BE2C (cell line): ENCODE measurements around the gene DPM3.
"Not testable (repeated sequence)": the region's sequence is repeated elsewhere in the genome, so short reads cannot be mapped to it uniquely, and the experiment has no call there.

Source experiments
- DNase-seq: peaks from one replicate; pipeline ENCODE4 v3.0.0-alpha.2; 2020
- H3K27me3 ChIP-seq: fragments of 250-450 bp; sonication (Bioruptor Pico); 2 replicates; pipeline ENCODE4 v1.5.1; 2020; ENCODE audit warnings: mild to moderate bottlenecking
- H3K36me3 ChIP-seq: fragments of 250-450 bp; sonication (Bioruptor Pico); 2 replicates; pipeline ENCODE4 v1.5.1; 2020; ENCODE audit warnings: mild to moderate bottlenecking
- H3K4me1 ChIP-seq: fragments of 250-450 bp; sonication (Bioruptor Pico); 2 replicates; pipeline ENCODE4 v1.5.1; 2020
- H3K4me3 ChIP-seq: 2 replicates; pipeline ENCODE4 v1.5.1; 2011; ENCODE audit warnings: low read depth, low read length
- H3K9me3 ChIP-seq: fragments of 250-450 bp; sonication (Bioruptor Pico); 2 replicates; pipeline ENCODE4 v1.5.1; 2020
- TF ChIP-seq, protein P1 (sequence below): IDR thresholded peaks from 2 replicates; pipeline ENCODE4 v1.5.1; 2012; ENCODE audit warnings: mild to moderate bottlenecking, low read depth, low read length

DPM3 gene

GRCh38 chr1:155168456-155169210, 28.3 kb upstream of the DPM3 start:
- H3K4me3 ChIP-seq = no peak overlapping the region
- TF ChIP-seq, protein P1, sequence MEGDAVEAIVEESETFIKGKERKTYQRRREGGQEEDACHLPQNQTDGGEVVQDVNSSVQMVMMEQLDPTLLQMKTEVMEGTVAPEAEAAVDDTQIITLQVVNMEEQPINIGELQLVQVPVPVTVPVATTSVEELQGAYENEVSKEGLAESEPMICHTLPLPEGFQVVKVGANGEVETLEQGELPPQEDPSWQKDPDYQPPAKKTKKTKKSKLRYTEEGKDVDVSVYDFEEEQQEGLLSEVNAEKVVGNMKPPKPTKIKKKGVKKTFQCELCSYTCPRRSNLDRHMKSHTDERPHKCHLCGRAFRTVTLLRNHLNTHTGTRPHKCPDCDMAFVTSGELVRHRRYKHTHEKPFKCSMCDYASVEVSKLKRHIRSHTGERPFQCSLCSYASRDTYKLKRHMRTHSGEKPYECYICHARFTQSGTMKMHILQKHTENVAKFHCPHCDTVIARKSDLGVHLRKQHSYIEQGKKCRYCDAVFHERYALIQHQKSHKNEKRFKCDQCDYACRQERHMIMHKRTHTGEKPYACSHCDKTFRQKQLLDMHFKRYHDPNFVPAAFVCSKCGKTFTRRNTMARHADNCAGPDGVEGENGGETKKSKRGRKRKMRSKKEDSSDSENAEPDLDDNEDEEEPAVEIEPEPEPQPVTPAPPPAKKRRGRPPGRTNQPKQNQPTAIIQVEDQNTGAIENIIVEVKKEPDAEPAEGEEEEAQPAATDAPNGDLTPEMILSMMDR = no peak
- peaks cover 2% of the 10 kb centered on the region for H3K4me1 ChIP-seq
- no peaks in the 10 kb centered on the region for H3K36me3 ChIP-seq
- H3K27me3 ChIP-seq = no peaks in the 10 kb centered on the region
- DNase-seq = no peak
- H3K9me3 ChIP-seq = no peaks in the 10 kb centered on the region

DNA sequence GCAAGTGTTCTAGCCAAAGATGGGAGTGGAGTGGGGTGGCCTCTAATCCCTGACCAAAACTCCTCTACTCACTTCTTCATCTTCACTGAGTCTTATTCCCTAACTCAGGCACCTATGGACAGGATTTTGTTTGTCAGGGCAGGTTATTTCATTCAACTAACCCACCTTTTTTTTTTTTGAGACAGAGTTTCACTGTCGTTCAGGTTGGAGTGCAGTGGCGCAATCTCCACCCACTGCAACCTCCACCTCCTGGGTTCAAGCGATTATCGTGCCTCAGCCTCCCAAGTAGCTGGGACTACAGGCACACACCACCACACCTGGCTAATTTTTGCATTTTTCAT, 27.7 kb upstream of the DPM3 start:
- not testable (repeated sequence) for H3K36me3 ChIP-seq, H3K27me3 ChIP-seq, H3K4me1 ChIP-seq, H3K9me3 ChIP-seq, DNase-seq, H3K4me3 ChIP-seq

- DNase-seq = peak; percentile 92
- H3K4me3 ChIP-seq = peak overlapping the region; percentile 42
- TF ChIP-seq, protein P1 = peak; percentile 95
- no peaks in the 10 kb centered on the region for H3K36me3 ChIP-seq
- H3K9me3 ChIP-seq = no peaks in the 10 kb centered on the region
- H3K27me3 ChIP-seq = no peaks in the 10 kb centered on the region
- peaks cover 2% of the 10 kb centered on the region for H3K4me1 ChIP-seq
Measured at GRCh38 chr1:155167166-155168104, 27.1 kb upstream of the DPM3 start.

DNA sequence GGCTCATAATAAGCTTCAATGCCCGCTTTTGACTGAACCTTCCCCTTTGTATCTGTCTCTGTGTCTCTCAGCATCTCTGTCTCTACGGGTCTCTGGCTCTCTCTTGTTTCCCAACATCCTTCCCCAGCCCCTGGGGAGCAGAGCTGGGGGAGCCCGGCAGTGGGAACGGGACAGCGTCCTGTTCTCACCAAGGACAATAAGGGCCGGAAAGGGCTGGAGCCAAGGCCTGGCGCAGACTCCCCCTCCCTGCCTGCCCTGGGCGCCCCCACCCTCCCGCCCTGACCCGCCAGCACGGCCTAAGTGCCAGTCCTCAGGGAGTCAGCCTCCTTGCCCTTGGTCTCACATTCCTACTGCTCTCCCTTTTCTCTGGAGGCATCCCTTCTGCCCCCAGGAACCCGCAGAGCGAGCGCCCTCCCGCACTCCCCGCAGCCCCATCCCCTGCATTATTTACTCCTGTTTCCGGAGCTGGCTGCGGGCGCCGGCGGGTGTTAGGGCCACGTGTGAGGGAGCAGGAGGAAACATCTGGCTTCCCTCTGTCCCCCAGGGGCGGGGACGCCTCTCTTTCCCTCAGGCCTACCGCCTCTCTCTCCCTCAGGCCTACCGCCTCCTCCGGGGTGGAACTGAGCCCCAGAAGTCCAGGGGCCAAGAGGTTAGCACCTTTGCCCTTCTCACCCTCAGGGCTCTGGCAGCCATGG, 26.3 kb upstream of the DPM3 start:
- TF ChIP-seq, protein P1 = no peak
- H3K4me3 ChIP-seq = peak overlapping the region; percentile 42
- peak; percentile 61 for DNase-seq

GRCh38 chr1:155166051-155166470, 25.7 kb upstream of the DPM3 start:
- TF ChIP-seq, protein P1 = no peak
- Histone ChIP-seq H3K36me3 (no peaks in the 10 kb centered on the region), H3K4me3 (peak overlapping the region; percentile 42), H3K27me3 (no peaks in the 10 kb centered on the region), H3K9me3 (no peaks in the 10 kb centered on the region), H3K4me1 (peaks cover 2% of the 10 kb centered on the region)
- DNase-seq = no peak

More for the DNA sequence above, 26.3 kb upstream of the DPM3 start:
- no peaks in the 10 kb centered on the region for H3K36me3 ChIP-seq
- H3K27me3 ChIP-seq = no peaks in the 10 kb centered on the region
- H3K9me3 ChIP-seq = no peaks in the 10 kb centered on the region
- peaks cover 2% of the 10 kb centered on the region for H3K4me1 ChIP-seq

GRCh38 chr1:155164625-155165024, 24.3 kb upstream of the DPM3 start:
- H3K4me3 ChIP-seq, H3K27me3 ChIP-seq, H3K9me3 ChIP-seq, H3K4me1 ChIP-seq, DNase-seq, H3K36me3 ChIP-seq: not testable (repeated sequence)

DNA sequence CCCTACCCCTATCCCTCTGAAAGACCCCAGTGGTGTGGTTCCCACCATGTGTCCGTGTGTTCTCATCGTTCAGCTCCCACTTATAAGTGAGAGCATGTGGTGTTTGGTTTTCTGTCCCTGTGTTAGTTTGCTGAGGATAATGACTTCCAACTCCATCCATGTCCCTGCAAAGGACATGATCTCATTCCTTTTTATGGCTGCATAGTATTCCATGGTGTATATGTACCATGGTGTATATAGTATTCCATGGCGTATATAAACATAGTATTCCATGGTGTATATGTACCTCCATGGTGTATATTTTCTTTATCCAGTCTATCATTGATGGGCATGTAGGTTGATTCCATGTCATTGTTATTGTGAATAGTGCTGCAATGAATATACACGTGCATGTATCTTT, 23.5 kb upstream of the DPM3 start:
- H3K27me3 ChIP-seq, H3K4me1 ChIP-seq, H3K9me3 ChIP-seq, H3K36me3 ChIP-seq, H3K4me3 ChIP-seq, DNase-seq: not testable (repeated sequence)

DNA sequence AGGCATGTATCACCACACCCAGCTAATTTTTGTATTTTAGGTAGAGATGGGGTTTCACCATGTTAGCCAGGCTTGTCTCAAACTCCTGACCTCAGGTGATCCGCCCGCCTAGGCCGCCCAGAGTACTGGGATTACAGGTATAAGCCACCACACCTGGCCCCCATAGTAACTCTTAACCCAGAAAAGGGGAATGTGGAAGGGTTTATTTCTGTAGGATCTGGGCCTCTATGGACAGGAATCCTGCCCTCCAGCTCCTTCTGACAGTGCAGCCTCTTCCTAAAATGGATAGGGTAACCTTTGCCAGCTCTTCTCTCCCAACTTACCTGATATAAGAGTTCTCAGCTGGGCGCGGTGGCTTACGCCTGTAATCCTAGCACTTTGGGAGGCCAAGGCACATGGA, 22.3 kb upstream of the DPM3 start:
- not testable (repeated sequence) for DNase-seq, H3K27me3 ChIP-seq

More for the DNA sequence above, 22.3 kb upstream of the DPM3 start:
- not testable (repeated sequence) for H3K4me1 ChIP-seq, H3K4me3 ChIP-seq, H3K36me3 ChIP-seq, H3K9me3 ChIP-seq
